ENCODE data around the gene KIF26B.

The KIF26B gene

DNA sequence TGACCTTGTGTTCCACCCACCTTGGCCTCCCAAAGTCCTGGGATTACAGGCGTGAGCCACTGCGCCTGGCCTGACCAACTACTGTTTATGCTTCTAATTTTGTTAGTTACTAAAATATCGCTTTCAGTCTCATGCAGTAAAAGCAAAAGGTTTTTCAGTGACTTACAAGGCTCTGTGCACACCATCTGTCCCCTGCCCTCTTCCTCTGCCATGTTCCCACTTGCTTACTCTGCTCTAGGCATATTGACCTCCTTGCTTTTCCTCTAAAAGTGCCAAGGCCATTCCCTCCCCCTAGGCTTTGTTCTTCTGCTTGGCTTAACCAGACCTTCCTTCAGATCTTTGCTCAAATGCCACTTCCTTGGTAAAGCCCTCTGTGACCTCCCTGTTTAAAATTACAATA is 276.9 kb downstream of the KIF26B start:
- DNase-seq (ENCODE audit: low read depth), result no peak

DNA sequence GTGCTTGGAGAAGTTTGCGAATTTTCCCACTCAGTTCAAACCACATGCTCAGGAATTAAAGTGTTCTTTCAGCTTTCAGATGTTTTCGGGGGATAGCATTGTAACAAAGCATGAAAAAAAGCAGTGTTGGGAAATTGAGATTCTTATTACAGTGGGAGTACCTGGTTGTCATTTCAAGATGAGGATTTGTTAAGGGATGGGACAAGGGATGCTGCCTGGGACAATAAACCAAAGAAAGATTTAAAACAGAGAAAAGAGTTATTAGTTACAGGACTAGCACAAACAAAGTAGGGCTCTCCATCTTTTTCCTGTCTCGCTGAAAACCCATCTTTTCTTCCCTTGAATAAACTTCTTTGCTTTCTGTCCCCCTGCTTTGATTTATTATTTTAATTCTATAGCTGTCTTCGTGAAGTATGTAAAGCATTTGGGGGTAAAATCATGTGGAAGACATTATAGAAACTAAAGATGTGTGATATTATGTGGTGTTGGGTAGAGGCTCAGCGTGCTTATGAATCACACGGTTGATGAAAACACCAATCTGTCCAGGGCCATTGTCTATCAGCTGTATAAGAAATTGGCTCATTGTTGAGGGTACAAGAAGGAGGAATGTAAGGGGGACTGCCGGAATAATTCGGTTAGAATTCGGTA is 277.6 kb downstream of the KIF26B start:
- DNase-seq (ENCODE audit: low read depth), result no peak

DNA sequence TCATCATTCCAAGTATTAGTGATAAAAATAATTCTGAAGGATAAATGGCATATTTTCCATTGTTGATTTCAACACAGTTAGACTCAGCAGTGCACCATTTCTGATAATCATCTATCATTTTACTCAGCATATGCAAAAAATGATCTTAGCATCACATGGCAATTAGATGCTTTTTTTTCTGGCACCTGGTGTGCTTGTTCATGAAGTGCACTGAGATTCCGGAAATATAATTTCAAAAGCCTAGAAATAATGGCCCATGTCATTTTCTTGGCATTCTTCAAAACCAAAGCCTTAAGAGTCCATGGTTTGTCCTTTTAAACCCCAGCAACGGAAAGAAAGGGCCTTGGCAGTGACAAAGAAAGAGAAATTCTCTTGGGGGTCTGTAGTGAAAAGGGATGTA is 278.8 kb downstream of the KIF26B start:
- no peak for DNase-seq (ENCODE audit: low read depth)

DNA sequence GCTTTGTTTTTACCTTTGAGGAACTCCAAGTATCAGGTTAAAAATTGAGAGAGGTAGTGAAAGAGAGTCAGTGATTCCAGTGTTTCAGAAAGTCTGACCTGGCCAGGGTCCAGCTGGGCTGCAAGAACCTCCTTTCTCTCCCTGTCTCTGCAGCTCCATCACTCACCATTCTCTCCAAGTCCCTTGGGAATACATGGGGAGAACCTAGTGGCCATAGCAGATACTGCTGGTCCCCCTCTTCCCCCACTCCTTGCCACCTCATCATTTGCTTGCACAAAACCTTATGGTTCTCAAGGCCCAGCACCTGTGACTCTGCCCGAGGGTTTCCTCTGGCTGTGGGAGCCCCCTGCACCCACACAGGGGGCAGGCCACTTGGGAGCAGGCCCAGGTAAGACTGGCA is 279.5 kb downstream of the KIF26B start:
- no peak for DNase-seq (ENCODE audit: low read depth)

DNA sequence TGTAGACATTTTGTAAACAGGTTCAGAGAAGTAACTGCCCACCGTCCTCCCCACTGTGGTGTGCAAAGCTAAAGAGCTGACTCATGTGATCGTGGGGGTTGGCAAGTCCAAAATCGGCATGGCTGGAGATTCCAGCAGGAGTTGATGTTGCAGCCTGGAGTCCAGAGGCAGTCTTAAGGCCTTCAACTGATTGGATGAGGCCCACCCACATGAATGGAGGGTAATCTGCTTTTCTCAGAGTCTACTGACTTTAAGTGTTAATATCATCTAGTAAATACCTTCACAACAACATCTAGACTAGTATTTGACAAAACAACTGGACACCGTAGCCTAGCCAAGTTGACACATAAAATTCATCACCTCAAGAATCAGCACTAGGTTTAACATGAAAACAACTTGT is 281.6 kb downstream of the KIF26B start:
- no peak for DNase-seq (ENCODE audit: low read depth)

DNA sequence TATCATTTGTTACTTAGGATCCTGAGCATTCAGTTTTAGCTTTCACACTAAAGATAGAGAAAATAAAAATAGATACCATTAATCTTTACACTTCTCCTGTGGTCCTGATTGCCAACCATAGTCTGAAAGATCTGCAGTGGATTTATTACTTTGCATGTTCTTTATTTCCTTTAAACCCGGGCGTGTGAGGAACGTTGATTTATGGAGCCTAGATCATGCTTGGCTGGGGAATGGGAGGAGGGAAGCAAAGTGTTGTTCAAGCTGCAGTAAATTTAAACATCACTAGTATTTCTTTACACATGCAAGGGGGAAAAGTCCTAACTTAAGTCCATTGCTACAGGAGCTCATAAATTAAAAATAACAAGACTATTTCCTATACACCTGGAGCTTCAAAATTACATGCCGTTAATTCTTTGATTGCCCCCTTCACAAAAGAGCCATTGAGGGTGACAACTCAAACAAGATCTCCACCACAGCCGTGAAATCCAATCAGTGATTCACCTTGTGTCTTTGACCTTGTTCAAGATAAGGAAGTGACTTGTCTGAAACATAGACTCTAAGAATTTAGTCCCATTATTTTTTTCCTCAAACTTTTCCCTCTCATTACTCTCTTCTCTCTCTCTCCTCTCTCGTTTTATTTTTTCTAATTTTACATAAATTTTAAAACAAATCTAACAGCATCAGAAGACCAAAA is 282.7 kb downstream of the KIF26B start:
- no peak for DNase-seq (ENCODE audit: low read depth)

DNA sequence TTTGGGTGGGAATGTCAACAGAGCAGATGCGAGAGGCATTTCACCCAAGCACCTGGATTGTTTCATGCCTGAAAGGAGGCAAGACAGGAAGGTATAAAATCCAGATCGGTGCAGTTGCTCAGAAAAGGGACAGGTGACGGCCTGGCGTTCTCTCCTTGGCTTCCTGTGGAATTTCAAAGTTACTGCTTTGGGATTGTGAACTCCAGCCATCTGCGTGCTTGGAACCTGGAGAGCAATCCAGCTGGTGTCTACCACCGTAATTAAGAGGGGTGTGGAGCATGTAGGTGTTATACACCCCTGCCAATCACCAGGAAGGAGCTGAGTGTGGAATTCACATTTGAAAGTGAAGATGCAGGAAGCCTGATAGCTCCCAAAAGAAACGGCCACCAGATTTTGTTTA is 286.1 kb downstream of the KIF26B start:
- DNase-seq (ENCODE audit: low read depth), result no peak

DNA sequence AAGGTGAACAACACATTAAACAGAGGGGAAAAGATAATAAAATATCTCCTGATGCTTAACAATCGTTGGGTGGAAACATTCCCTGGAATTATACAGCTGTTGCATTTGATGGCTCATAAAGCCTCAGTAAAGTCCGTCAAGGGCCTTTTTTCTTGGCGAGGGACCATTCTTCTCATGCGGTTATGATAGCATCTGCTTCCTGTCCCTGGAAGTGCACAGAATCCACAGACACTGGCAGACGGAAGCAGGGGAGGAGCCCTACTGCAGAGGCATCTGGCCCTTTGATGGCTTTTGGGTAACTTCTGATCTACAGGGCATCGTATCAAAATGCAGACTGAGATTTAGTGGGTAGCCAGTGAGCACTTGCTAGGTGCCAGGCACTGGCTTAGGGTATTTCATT is 286.9 kb downstream of the KIF26B start:
- DNase-seq (ENCODE audit: low read depth), result no peak

DNA sequence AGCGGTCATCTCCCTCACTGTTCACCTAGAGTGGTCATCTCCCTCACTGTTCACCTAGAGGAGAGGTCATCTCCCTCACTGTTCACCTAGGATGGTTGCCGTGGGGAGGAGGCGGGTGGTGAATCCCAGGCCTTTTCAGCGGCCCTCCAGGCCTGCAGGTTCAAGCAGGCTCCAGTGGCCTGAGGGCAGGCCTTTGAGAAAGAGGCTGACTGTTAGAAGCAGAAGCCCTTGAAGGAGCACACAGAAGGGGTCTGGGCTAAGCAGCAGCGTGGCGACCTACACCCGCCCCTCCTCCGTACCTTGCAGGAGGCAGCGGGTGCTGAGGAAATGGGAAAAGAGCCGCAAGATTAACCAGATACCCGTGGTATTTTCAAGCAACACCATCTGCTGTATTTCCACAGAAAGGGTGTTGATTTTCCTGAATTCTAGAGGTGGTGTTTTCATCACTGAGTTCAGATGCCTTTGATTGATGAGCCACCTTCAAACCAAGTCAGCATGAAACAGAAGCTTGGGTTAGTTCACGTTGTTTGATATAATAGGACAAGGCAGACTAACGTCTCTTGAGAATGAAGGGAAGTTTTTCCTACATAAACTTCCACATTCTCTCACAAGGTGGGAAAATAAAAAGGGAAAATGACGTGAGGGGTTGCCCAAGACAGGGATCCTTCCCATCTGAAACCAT is 289.5 kb downstream of the KIF26B start:
- DNase-seq (ENCODE audit: low read depth), result no peak

DNA sequence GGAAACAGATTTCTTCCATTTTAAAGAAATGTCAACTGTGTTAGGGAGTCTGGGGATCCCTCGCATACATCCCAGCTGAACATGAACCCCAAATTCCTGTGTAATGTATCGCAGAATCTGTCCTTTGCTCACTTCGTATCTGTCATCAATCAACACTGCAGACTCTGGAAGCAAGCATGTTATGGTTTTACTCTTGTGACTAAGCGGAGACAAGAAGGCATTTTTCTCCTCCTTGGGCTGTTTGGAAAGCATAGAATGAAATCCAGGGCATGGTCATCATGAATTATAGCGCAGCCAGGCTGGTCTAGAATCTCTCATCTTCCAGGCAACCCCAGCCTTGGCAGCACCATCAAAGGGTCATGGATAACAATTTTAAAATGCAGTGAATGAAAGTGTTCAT is 290.2 kb downstream of the KIF26B start:
- no peak for DNase-seq (ENCODE audit: low read depth)

DNA sequence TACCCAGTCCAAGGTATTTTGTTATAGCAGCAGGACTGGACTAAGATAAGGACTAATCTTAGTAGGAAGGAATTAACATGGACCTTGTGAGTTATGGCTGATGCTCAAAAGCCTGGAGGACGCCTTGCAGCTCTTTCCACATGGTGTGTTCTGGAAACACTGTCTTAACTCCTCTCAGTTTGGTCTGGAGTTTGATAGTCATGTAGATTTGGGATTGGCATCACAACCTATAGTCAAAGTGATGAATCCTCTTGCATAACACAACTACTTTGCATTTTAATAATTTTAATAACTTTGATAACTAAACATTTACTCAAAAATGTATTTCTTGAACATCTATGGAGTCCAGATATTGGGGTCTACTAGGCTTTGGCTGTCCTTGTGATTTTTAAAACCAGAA is 293.7 kb downstream of the KIF26B start:
- DNase-seq (ENCODE audit: low read depth), result no peak

DNA sequence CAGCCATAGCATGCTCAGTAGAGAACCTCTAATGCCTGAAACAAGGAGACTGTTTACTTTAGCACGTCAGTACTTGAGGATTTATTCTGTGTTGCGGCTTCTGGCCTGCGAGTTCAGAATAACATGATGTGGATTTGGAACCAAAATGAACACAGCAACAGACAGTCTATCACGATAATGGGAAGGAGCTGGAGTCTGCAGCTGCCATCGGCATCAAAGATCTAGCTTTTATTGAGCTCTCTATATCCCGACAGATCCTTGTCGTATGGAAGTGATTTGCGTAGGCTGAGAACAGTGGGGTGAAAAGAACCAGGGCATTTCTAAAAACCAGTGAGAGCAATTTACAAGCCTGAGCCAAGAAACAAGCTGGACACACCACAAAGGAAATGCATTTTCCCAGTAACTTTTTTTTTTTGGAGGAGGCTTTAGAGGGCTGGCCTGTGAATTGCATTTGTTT is 294.2 kb downstream of the KIF26B start:
- DNase-seq (ENCODE audit: low read depth), result no peak

DNA sequence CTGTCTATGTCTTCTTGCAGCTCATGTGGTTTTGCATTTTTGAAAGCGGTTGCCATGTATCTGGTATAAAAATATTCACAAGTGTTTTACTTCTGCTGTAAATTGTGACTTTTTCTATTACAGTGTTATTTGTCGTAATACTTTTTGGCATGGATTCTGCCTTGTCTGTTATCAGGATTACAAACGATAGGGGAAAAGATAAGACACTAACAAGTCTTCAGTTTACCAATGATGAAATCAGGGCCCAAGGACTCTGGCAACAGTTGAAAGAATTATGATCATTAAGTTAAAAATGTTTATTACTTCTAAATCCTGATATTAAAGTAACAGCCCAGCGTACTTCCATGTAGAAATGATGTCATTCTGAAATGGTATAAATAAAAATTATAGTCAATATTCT is 298.8 kb downstream of the KIF26B start:
- no peak for DNase-seq (ENCODE audit: low read depth)

DNA sequence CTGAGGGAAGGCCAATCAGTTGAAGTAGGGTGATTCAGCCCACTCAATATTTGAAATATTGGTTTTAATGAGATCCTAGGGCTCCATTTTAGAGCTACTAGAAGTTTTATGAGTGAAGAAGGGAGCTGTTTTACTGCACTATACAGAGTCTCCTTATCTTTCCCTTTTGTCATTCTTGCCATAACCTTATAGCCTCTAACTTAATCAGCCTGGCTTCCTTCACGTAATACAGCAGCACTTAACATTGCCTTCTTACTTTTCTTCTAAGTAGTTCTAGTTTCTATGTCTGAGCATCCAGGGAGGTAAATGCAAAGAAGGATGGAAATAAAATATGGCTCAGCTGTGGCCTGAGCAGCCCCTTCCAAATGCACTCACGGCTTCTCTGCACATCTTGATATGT is 299.3 kb downstream of the KIF26B start:
- DNase-seq (ENCODE audit: low read depth), result no peak

DNA sequence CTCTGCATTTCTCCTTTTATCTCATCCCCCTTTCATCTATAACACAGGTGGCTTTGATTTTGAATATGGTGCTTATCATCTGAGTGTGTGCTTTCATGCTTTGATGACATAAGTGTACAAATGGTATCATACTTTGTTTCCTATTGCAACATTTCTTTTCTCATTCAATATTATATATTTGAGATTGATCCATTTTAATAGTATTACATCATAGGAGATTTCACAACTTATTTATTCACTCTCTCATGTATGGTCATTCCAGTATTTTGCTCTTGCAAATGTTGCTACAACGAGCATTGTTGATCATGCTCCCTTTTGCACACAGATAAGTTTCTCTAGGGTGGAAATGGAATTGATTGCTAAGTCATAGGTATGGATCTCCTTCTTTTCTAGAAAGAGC is 302.8 kb downstream of the KIF26B start:
- no peak for DNase-seq (ENCODE audit: low read depth)

DNA sequence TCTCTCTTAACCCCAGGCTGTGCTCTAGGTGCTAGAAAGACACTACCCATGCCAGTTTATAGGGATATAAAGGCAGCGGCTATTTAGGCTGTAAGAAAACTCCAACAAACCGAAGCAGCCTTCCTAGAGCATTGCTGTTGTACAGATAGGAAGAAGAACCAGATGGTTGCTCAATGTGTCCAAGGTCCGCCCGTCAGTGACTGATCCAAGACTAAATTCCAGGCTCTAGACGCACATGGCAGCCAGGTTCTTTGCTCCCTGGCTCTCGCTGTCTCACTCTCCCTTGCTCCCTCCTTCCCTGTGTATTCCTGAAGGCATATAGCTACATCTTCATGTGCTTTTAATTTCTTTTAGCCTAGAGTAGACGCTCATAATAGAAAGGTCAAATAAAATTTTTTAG is 303.4 kb downstream of the KIF26B start:
- DNase-seq (ENCODE audit: low read depth), result no peak

DNA sequence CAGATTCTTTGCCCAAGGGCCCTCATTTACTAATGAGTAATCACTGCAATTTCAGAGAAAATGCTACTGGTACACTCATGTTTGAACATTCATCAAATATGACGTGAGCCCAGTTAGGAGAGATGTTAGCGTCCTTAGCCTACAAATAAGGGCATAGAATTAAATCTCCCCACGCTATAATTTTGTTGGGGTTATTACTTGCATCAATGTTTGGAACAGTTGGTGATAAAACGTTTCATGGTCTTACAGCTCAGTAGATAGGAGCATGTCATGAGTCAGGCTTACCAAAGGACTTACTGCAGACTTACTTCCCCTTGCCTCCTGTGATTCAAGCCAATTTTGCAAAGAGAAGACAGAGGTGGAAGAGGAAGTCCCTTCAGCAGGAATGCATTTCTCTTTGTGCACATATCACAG is 304.0 kb downstream of the KIF26B start:
- no peak for DNase-seq (ENCODE audit: low read depth)

DNA sequence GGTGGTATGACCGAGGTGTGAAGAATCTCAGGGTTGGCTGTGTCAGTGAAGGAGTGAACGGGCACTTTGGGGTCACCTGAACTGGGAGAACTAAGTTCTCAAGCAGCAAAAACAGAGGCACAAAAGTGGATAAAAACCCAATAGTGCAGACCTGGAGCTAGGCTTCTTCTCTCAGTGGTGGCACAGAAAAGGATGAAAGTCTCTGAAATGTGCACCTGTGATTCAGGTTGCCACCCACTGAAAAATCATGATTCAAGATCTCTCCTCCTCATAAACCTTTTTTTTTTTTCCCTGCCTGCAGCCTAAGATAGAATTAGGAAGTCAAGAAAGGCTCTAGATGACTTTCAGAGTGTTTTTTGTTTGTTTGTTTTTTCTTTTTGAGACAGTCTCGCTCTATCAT is 304.8 kb downstream of the KIF26B start:
- no peak for DNase-seq (ENCODE audit: low read depth)

DNA sequence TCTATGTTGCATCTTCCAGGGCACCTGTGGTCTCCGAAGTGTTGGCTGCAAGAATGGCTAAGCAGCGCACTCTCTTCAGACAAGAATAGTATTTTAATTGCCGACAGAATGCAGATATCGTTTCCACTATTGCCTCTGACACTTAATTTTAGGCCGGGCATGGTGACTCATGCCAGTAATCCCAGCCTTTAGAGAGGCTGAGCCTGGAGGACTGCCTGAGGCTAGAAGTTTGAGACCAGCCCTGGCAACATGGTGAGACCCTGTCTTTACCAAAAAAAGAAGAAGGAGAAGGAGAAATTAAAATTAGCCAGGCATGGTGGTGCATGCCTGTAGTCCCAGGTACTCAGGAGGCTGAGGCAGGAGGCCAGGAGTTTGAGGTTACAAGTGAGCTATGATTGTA is 306.9 kb downstream of the KIF26B start:
- DNase-seq (ENCODE audit: low read depth), result no peak

DNA sequence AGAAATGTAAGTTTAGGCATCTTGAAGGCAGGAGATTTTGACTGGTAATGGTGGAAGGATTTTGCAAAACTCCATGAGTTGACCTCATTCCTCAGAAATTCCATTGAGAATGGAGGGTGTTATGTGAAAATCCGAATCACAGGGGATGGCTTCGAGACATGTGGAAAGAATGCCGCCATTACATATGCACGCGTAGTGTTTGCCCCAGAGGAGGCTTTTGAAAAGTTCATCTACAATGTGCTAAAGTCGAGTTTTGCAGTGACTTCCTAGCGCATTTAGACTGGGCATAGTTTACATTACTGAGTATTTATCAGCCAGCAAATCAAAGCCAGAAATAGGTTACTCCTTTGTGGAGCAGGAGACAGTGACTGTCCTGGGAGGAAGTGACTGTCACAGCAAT is 307.4 kb downstream of the KIF26B start:
- DNase-seq (ENCODE audit: low read depth), result no peak

DNA sequence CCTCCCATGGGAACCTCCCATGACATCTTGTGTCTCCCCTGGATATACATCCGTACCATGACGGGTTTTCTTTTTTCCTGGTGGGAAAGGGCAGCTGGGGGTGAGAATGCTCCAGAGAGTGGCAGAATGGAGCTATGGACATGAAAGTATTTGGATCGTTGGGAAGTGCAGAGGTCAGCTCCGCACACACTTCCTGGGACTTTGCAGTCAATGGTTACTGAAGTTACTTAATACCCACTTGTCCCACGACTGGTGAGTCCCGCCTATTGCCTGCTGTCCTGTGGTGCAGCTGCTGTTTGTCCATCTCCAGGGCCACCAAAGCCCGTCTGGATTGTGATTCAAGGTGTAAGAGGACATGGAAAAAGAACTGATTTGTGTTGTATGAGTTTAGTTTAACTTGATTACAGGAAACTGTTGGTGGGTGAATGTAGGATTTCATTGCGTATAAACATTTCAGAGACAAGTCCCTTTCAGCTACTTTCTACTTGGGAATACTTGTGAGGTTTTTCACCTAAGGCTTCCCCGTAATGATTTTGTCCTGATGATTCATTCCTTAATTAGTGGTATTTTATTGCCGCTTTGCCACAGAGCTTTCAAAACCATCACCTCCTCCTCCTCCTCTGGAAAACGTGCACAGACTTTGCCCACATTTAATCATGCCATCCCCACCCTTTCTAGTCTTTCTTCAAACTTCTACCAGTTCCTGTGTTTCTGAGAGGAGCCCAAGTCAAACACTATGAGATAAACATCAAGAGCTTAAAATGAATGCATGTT is 308.8 kb downstream of the KIF26B start:
- DNase-seq (ENCODE audit: low read depth), result no peak

DNA sequence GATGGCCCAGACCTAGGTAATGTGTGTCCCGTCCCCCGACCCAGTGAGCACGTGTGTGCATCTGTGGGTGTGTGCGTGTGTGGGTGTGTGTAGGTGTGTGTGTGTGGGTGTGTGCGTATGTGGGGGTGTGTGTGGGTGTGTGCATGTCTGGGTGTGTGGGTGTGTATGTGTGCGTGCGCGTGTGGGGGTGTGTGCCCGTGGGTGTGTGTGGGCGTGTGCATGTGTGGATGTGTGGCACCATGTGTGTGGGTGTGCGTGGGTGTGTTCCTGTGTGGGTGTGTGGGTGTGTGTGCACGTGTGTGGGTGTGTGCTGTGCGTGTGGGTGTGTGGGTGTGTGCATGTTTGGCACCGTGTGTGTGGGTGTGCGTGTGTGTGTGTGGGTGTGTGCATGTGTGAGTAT is 309.5 kb downstream of the KIF26B start:
- DNase-seq (ENCODE audit: low read depth), result no peak

DNA sequence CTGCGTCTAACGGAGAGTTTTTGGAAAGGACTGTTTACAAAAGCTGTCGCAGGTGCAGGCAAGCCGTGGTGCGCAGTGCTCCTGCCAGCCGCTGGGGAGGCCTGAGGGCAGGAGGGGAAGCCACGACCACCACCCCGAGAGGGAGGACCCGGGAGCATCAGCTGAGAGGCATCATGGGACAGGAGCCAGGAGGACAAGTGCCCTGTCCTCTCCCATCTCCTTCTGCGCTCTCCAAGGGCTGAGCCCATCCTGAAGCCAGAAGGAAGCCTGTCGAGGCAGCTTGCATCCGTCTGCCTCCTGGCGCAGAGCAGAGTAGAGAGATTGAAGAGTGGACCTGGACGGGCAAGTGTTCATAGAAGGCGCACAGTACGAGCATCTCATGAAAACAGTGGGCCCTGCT is 310.9 kb downstream of the KIF26B start:
- no peak for DNase-seq (ENCODE audit: low read depth)

Data from stimulated activated CD4-positive, alpha-beta T cell treated with anti-CD3 and anti-CD28 coated beads, Interleukin-2, amount 100 ng/mL, for 4 hours (primary cell).